ENCODE data around the gene LYPD6B.

DNA sequence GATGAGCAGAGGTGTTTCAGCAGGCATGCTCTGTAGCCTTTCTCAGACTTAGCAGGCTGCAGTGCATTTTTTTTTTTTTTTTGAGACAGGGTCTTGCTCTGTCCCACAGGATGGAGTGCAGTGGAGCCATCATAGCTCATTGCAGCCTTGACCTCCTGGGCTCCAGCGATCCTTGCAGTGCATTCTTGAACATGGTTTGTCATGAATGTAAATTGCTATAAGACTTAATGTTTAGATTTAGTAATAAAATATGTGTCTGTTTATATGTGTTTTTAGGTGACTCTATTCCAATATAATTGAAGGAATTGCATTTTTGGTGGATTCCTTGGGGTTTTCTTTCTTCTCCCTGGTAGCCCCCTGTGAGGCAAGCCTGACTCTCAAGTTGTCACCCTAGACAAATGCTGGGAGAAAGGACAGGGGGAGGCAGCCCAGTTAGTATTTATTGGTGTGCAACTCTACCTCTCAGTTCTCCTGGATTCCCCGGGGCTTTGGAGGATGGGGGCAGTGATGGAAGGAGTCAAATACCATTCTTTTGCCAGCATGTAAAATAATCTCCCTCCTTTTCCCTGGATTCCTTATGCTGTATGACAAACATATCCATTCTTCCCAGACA, 22.7 kb downstream of the LYPD6B start:
- TF ChIP-seq CTCF (IDR thresholded peaks at IDR 0.05; ENCODE audit: poor library complexity) (no peak), EZH2 (IDR thresholded peaks at IDR 0.05; ENCODE audit: borderline replicate concordance) (no peak), EZH2phosphoT487 (IDR thresholded peaks at IDR 0.05; ENCODE audit: low read depth, severe bottlenecking, unreplicated experiment) (no peak)

Data from hepatocyte (in vitro differentiated cells).